Tongue (tissue), 3 donors: ENCODE data around the gene RFLNA. TPM values are rescaled to one million over a fixed set of nuclear protein-coding genes. Genes with fewer than 3 reads are reported as not detected.
A peak's percentile ranks its signal among the peaks of the same experiment; 100 is the strongest.

Experiments
- DNase-seq: peaks from one replicate; pipeline ENCODE4 v3.0.0-alpha.2; 2015
- small RNA-seq: library from RNA; depleted of rRNA; stranded (forward); fragments of <200 nt; gene quantifications from one replicate; pipeline ENCODE3, GENCODE V24; 2014; ENCODE audit warnings: low replicate concordance
- total RNA-seq: library from RNA; depleted of rRNA; stranded (reverse); fragments of >200 nt; gene quantifications from one replicate; pipeline ENCODE4 v1.2.3, GENCODE V29; 2014

The RFLNA gene
- total RNA-seq, 1 donor from 2014 or later, result 5.8 TPM

DNA sequence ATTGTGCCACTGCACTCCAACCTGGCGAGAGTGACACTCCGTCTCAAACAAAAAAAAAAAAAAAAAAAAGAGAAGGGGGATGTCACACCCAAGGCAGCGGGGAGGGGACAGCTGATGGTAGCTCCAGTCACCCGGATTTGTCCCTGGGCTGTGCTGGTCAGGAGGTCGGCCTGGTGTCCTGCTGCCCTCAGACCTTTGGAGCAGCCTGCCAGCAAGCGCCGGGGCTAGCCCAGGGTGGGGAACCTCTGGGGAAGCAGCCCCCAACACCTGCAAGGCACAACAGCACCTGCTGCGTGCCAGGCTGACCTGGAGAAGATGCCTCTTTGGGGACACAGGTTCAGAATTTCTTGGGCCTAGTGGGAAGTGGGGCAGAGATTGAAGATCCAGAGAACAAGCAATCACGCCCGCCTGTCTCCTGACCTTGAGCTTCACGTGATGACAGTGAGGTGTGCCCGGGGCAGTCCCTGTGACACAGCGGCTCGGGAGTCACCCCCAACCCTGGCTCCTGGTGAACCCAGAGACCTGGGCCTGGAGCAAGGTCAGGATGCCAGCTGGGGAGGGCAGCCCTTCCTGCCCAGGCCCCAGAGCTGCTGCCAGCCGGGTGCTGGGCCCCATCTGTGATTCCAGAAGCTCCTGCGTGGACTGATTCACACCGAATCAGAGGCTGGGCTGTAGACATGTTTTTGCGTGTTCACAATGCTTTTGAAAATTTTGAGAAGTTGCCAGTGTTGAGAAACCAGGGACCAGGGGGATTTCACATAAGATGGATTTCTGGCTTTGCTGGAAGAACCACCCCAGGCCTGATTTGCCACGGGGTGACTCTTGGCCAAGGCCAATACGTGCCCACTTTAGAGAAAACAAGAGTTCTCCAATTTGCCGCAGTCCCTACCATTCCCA lies 66.4 kb downstream of the RFLNA start:
- no peak for DNase-seq

- DNase-seq, result no peak
Measured at GRCh38 chr12:124361996-124362395, 67.1 kb downstream of the RFLNA start.

DNA sequence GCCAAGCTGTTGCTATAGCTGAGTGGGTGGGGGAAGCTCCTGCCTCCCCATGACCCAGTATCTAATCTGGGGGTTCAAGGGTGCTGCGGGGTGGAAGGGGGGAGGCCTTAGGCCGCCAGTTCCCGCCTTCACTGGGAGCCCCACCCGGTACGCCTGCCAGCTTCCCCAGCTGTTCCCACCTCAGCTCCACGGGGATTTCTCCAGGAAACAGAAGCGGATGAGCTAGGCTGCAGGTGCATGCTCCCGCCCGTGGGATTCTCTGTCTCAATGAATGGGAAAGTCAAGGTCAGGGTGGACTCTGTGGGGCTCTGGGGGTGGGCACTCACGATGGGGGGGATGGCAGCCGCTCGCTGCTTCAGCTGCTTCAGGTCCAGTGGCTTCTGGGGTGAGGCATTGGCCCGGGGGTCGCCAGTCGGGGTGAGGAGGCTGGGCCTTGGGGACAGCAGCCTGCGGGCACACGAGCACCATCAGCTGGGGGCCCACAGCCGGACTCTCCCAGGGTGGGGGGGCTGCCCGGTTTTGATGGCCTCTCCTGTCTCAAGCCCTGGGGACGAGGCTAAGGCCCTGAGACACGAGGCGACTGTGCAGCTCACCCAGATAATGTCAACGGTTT lies 68.6 kb downstream of the RFLNA start:
- DNase-seq, result peak; percentile 55

GRCh38 chr12:124364543-124364942 lies 69.7 kb downstream of the RFLNA start:
- no peak for DNase-seq

Small RNAs within 50 kb of the gene (small RNA-seq; reads per million reads assigned to genes)
- not detected for gene MIR6880
